SK-N-MC (cell line): ENCODE results near the gene MYBPH.

Experiments used
- EZH2 ChIP-seq: fragments of 200-600 bp; sonication (generic); IDR thresholded peaks from one replicate; pipeline ENCODE4 v1.6.1; 2017; ENCODE audit warnings: antibody characterized with exemption
- FOXP2 ChIP-seq: optimal IDR thresholded peaks from 2 replicates; pipeline ENCODE3; 2011; ENCODE audit warnings: mild to moderate bottlenecking, moderate library complexity; ENCODE audit not compliant: insufficient read depth; ENCODE audit errors: extremely low read length, control extremely low read depth
- POLR2AphosphoS5 ChIP-seq: IDR thresholded peaks from 2 replicates; pipeline ENCODE4 v1.6.1; 2012; ENCODE audit warnings: mild to moderate bottlenecking, low read depth, low read length, borderline replicate concordance

DNA sequence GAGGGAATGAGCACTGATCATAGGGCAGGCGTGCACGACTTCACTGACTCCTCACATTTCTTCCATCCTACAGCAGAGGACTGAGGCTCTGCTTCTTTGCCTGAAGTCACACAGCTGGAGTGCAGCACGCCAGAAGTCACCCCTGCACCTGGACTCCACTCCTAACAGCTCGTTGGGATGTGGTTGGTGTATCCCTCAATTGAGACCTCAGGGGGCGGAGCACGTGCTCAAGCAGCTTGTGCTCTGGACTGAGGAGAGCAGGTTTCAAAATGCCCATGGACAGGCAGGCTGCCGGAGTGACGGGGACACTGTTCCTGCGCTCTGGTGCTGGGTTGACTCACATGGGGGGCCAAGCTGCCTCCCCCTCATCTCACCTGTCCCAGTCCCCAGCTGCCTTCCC is 39.9 kb upstream of the MYBPH start:
- no peak for TF ChIP-seq POLR2AphosphoS5
- no peak for TF ChIP-seq FOXP2
- no peak for TF ChIP-seq EZH2
